ENCODE measurements around the gene SLC1A3.
A peak's percentile ranks its signal among the peaks of the same experiment; 100 is the strongest.

SLC1A3 gene

GRCh38 chr5:36691226-36691625 is 84.8 kb downstream of the SLC1A3 start:
- Histone ChIP-seq H3K4me3 (replicated peaks; ENCODE audit: insufficient read depth, low read length) (no peak overlapping the region), H3K27ac (replicated peaks) (peak overlapping the region; percentile 77; the same call in 1 of the 2 replicates), H3K27me3 (ENCODE audit: insufficient read depth, poor library complexity, severe bottlenecking) (no peaks in the 10 kb centered on the region)
- no peak for DNase-seq (ENCODE audit: low read depth in 1 of 2, low spot score in 1 of 2)
- TF ChIP-seq POLR2AphosphoS5 (IDR thresholded peaks at IDR 0.05; ENCODE audit: low read depth), result no peak
- TF ChIP-seq SPI1 (IDR thresholded peaks at IDR 0.05; ENCODE audit: borderline replicate concordance, low read depth), result no peak
- TF ChIP-seq GABPA (IDR thresholded peaks at IDR 0.05; ENCODE audit: low read depth), result no peak
- TF ChIP-seq, protein P1, sequence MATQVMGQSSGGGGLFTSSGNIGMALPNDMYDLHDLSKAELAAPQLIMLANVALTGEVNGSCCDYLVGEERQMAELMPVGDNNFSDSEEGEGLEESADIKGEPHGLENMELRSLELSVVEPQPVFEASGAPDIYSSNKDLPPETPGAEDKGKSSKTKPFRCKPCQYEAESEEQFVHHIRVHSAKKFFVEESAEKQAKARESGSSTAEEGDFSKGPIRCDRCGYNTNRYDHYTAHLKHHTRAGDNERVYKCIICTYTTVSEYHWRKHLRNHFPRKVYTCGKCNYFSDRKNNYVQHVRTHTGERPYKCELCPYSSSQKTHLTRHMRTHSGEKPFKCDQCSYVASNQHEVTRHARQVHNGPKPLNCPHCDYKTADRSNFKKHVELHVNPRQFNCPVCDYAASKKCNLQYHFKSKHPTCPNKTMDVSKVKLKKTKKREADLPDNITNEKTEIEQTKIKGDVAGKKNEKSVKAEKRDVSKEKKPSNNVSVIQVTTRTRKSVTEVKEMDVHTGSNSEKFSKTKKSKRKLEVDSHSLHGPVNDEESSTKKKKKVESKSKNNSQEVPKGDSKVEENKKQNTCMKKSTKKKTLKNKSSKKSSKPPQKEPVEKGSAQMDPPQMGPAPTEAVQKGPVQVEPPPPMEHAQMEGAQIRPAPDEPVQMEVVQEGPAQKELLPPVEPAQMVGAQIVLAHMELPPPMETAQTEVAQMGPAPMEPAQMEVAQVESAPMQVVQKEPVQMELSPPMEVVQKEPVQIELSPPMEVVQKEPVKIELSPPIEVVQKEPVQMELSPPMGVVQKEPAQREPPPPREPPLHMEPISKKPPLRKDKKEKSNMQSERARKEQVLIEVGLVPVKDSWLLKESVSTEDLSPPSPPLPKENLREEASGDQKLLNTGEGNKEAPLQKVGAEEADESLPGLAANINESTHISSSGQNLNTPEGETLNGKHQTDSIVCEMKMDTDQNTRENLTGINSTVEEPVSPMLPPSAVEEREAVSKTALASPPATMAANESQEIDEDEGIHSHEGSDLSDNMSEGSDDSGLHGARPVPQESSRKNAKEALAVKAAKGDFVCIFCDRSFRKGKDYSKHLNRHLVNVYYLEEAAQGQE (IDR thresholded peaks at IDR 0.05; ENCODE audit: insufficient replicate concordance, low read depth), result no peak
- TF ChIP-seq, protein P2, sequence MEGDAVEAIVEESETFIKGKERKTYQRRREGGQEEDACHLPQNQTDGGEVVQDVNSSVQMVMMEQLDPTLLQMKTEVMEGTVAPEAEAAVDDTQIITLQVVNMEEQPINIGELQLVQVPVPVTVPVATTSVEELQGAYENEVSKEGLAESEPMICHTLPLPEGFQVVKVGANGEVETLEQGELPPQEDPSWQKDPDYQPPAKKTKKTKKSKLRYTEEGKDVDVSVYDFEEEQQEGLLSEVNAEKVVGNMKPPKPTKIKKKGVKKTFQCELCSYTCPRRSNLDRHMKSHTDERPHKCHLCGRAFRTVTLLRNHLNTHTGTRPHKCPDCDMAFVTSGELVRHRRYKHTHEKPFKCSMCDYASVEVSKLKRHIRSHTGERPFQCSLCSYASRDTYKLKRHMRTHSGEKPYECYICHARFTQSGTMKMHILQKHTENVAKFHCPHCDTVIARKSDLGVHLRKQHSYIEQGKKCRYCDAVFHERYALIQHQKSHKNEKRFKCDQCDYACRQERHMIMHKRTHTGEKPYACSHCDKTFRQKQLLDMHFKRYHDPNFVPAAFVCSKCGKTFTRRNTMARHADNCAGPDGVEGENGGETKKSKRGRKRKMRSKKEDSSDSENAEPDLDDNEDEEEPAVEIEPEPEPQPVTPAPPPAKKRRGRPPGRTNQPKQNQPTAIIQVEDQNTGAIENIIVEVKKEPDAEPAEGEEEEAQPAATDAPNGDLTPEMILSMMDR (IDR thresholded peaks at IDR 0.05; ENCODE audit: insufficient read depth, low read length), result no peak

- DNase-seq (ENCODE audit: low read depth in 1 of 2, low spot score in 1 of 2), result no peak
- Histone ChIP-seq H3K27me3 (ENCODE audit: insufficient read depth, poor library complexity, severe bottlenecking) (no peaks in the 10 kb centered on the region), H3K4me3 (replicated peaks; ENCODE audit: insufficient read depth, low read length) (no peak overlapping the region), H3K27ac (replicated peaks) (no peak overlapping the region)
- TF ChIP-seq POLR2AphosphoS5 (IDR thresholded peaks at IDR 0.05; ENCODE audit: low read depth) (no peak), SPI1 (IDR thresholded peaks at IDR 0.05; ENCODE audit: borderline replicate concordance, low read depth) (no peak), GABPA (IDR thresholded peaks at IDR 0.05; ENCODE audit: low read depth) (no peak)
- TF ChIP-seq, protein P1 (IDR thresholded peaks at IDR 0.05; ENCODE audit: insufficient replicate concordance, low read depth), result no peak
- TF ChIP-seq, protein P2 (IDR thresholded peaks at IDR 0.05; ENCODE audit: insufficient read depth, low read length), result no peak
These were observed 85.4 kb downstream of the SLC1A3 start for GRCh38 chr5:36691696-36692371.

DNA sequence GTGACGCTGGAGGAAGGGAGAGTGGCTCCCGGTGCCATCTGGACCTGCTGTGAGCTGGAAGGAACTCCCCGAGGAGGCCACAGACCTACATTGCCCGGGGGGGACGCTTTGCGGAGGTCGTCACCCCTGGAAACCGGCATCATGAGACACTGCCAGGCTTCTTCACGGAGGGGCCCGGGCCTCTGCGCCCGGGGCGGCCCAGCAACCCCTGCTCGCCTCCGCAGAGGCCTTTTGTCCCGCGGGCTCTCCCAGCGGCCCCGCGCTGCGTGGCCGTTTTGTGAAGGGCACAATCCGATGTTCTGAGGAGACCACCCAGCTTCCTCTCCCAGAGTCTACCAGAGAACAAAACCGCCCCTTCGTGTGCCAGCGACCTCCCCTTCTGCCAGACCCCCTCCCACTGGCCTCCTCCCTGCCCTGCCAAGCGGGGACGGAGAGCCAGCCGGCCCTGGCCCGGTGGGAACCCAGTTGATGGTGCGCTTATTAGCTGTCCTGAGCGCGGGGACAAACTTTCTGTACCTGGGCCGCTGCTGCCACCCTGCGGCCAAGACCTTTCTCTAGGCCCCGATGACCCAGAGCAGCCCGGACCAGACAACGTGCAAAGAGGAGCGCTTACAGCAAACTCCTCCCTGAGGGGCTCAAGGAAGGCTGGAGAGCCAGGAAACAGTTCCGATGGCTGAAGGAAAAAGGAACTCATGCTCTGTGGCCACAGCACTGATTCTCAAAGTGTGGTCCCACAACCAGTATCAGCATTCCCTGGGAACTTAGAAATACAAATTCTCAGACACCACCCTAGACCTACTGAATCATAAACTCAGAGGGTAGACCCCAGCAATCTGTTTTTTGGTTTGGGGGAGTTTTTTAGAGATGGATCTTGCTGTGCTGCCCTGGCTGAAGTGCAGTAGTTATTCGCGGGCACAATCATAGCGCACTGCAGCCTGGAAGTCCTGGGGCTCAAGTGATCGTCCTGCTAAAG is 86.7 kb downstream of the SLC1A3 start:
- DNase-seq (ENCODE audit: low read depth in 1 of 2, low spot score in 1 of 2), result peak in 1 of 2 experiments; percentile 78
- Histone ChIP-seq H3K27ac (replicated peaks) (no peak overlapping the region), H3K4me3 (replicated peaks; ENCODE audit: insufficient read depth, low read length) (peak overlapping the region; percentile 19), H3K27me3 (ENCODE audit: insufficient read depth, poor library complexity, severe bottlenecking) (no peaks in the 10 kb centered on the region)
- TF ChIP-seq, protein P2 (IDR thresholded peaks at IDR 0.05; ENCODE audit: insufficient read depth, low read length), result peak; percentile 62
- TF ChIP-seq SPI1 (IDR thresholded peaks at IDR 0.05; ENCODE audit: borderline replicate concordance, low read depth), result no peak
- TF ChIP-seq, protein P1 (IDR thresholded peaks at IDR 0.05; ENCODE audit: insufficient replicate concordance, low read depth), result no peak

All from HL-60 (cell line).